ENCODE measurements around the gene TTC1.

The TTC1 gene

GRCh38 chr5:160029004-160029403, 20.1 kb downstream of the TTC1 start:
- no peak overlapping the region for H3K4me3 ChIP-seq (ENCODE audit: low read depth, low read length)
- in situ Hi-C loops (cut with HindIII; ENCODE audit: low sequenced_read_pairs) = no loop called here
- TF ChIP-seq CTCF (IDR thresholded peaks at IDR 0.05; ENCODE audit: low read depth, low read length) = no peak
- DNase-seq (ENCODE audit: low read depth, low spot score) = no peak

DNA sequence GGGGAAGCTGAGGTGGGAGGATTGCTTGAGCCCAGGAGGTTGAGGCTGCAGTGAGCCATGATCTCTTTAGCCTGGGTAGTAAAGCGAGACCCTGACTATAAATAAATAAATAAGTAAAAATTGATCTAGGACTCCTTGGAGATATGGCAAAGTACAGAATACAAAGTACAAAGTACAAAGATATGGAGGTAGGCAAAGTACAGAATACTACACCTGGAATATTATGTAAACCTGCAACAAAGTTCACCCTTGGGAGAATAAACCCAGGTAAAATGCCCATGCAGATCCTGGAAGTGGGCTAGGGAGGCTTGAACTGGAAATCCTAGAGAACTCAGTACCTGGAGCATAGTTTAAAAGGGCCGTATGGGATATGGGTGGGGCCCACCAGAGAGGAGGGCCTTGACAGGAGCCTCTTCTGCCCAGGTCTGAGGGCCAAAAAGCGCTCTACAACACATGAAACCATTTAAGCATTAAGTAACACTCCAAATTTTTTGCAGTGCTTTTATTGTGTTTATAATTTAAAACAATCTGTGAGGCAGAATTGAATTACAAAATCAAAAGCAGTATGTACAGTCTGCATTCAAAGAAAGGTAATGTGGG, 20.7 kb downstream of the TTC1 start:
- no peak for DNase-seq (ENCODE audit: low read depth, low spot score)
- no peak for TF ChIP-seq CTCF (IDR thresholded peaks at IDR 0.05; ENCODE audit: low read depth, low read length)
- in situ Hi-C loops (cut with HindIII; ENCODE audit: low sequenced_read_pairs) = no loop called here
- no peak overlapping the region for H3K4me3 ChIP-seq (ENCODE audit: low read depth, low read length)

- peak; percentile 56 for DNase-seq (ENCODE audit: low read depth, low spot score)
- no peak overlapping the region for H3K4me3 ChIP-seq (ENCODE audit: low read depth, low read length)
- no peak for TF ChIP-seq CTCF (IDR thresholded peaks at IDR 0.05; ENCODE audit: low read depth, low read length)
- in situ Hi-C loops (cut with HindIII; ENCODE audit: low sequenced_read_pairs) = no loop called here
Measured at GRCh38 chr5:160030631-160031377, 21.9 kb downstream of the TTC1 start.

GRCh38 chr5:160033546-160034252, 24.8 kb downstream of the TTC1 start:
- no peak overlapping the region for H3K4me3 ChIP-seq (ENCODE audit: low read depth, low read length)
- in situ Hi-C loops (cut with HindIII; ENCODE audit: low sequenced_read_pairs) = no loop called here
- DNase-seq (ENCODE audit: low read depth, low spot score) = no peak
- TF ChIP-seq CTCF (IDR thresholded peaks at IDR 0.05; ENCODE audit: low read depth, low read length) = no peak

DNA sequence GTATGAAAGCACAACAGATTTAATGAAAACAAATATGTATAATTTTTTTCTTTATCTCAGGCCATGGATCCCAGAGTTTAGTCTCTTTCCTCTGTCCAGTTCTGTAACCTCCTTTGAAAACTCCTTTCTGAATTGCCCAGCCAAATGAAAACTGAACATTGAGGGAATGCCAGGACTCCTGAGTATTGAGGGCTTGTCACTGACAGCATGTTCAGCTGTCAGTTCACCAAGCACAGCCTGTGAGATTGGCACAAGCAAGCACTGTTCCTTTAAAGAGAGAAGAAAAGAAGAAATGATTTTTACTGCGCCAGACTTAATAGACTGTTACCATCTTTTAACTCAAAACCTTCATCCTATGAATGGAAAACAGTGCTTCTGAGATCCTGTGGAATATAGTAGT, 27.3 kb downstream of the TTC1 start:
- TF ChIP-seq CTCF (IDR thresholded peaks at IDR 0.05; ENCODE audit: low read depth, low read length) = no peak
- no peak overlapping the region for H3K4me3 ChIP-seq (ENCODE audit: low read depth, low read length)
- no peak for DNase-seq (ENCODE audit: low read depth, low spot score)
- in situ Hi-C loops (cut with HindIII; ENCODE audit: low sequenced_read_pairs) = no loop called here

DNA sequence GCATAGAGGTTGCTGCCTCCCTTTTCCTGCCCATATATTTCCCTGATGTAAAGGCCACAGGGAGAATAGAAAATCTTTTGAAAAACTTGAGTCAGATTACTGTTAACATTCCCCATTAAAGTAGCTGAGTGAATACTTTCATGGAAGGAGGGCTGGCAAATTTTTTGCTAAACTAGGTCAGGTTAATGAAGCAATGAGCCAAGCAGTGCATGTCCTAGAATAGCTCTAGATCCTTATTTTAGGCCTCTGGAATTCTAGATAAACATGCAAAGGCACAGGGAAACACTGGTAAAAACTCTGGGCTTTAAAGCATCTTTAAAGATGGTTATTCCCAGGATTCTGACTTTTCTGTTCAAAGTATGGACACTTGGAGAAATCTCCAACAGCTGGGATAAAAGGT, 27.9 kb downstream of the TTC1 start:
- in situ Hi-C loops (cut with HindIII; ENCODE audit: low sequenced_read_pairs) = no loop called here
- H3K4me3 ChIP-seq (ENCODE audit: low read depth, low read length) = no peak overlapping the region
- DNase-seq (ENCODE audit: low read depth, low spot score) = no peak
- TF ChIP-seq CTCF (IDR thresholded peaks at IDR 0.05; ENCODE audit: low read depth, low read length) = no peak
